Keratinocyte (primary cell): ENCODE data around the gene TBX20.
"Not testable (repeated sequence)": the region's sequence is repeated elsewhere in the genome, so short reads cannot be mapped to it uniquely, and the experiment has no call there.

Experiments used
- EZH2 ChIP-seq: IDR thresholded peaks from one replicate; pipeline ENCODE4 v1.6.1; 2012; ENCODE audit warnings: inconsistent platforms, mild to moderate bottlenecking, low read length, moderate library complexity
- TF ChIP-seq, protein P1 (sequence below), 3 experiments: IDR thresholded peaks in 1 of 3; conservative IDR thresholded peaks in 1 of 3; optimal IDR thresholded peaks in 1 of 3; 2 replicates in 2 of 3; 3 replicates in 1 of 3; pipeline versions ENCODE3 to v1.5.1; 2011; ENCODE audit warnings: low read length in 3 of 3, mild to moderate bottlenecking in 3 of 3, moderate library complexity in 2 of 3, control low read depth in 1 of 3, inconsistent platforms in 1 of 3; ENCODE audit not compliant: insufficient read depth in 2 of 3; ENCODE audit errors: extremely low read depth in 1 of 3

DNA sequence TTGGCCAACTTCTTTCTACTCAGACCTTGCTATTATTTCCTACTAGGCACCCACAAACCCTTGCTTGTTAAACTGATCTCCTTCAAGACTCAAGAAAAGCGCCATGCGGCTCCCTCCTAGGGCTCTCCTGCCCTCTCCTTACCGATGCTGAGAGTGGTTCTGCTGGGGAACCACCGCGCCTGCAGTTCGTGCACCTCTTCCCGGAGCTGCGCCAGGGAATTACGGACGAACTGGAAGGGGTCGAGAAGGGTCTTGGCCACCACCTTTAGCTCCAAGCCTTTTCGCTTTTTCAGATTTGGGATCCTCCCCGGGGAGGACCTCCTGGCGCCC, 68.4 kb downstream of the TBX20 start:
- TF ChIP-seq, protein P1, sequence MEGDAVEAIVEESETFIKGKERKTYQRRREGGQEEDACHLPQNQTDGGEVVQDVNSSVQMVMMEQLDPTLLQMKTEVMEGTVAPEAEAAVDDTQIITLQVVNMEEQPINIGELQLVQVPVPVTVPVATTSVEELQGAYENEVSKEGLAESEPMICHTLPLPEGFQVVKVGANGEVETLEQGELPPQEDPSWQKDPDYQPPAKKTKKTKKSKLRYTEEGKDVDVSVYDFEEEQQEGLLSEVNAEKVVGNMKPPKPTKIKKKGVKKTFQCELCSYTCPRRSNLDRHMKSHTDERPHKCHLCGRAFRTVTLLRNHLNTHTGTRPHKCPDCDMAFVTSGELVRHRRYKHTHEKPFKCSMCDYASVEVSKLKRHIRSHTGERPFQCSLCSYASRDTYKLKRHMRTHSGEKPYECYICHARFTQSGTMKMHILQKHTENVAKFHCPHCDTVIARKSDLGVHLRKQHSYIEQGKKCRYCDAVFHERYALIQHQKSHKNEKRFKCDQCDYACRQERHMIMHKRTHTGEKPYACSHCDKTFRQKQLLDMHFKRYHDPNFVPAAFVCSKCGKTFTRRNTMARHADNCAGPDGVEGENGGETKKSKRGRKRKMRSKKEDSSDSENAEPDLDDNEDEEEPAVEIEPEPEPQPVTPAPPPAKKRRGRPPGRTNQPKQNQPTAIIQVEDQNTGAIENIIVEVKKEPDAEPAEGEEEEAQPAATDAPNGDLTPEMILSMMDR (optimal IDR thresholded peaks at IDR 0.05 in 1 of 3, IDR thresholded peaks at IDR 0.05 in 1 of 3, conservative IDR thresholded peaks at IDR 0.05 in 1 of 3; ENCODE audit: extremely low read depth in 1 of 3, insufficient read depth in 2 of 3, low read length in 3 of 3), result not testable (repeated sequence)
- TF ChIP-seq EZH2, result not testable (repeated sequence)
